HepG2 (cell line): ENCODE measurements around the gene MAP2K1. TPM values are rescaled to one million over a fixed set of nuclear protein-coding genes. Genes with fewer than 3 reads are reported as not detected.
A peak's percentile ranks its signal among the peaks of the same experiment; 100 is the strongest.

Source experiments
- ASH2L ChIP-seq: fragments of 300-600, 200-600 bp; sonication (generic); IDR thresholded peaks from 2 replicates; pipeline ENCODE4 v1.7.0; 2017; ENCODE audit warnings: low read depth, mild to moderate bottlenecking, moderate library complexity, mixed read lengths, low read length; ENCODE audit not compliant: insufficient read length
- EP300 ChIP-seq, 3 experiments: sonication (generic) in 1 of 3; formaldehyde crosslinking in 1 of 3; IDR thresholded peaks; 2 replicates each; pipeline versions ENCODE4 v1.5.1 to v1.6.1; 2011 to 2020; ENCODE audit warnings: low read depth in 2 of 3, low read length in 2 of 3, borderline replicate concordance in 1 of 3, improper control_type of control experiment in 1 of 3, mild to moderate bottlenecking in 1 of 3, missing genetic modification reagents in 1 of 3, moderate library complexity in 1 of 3
- ETV5 ChIP-seq: IDR thresholded peaks from 2 replicates; pipeline ENCODE4 v1.6.1; 2018; ENCODE audit warnings: missing biosample characterization, missing genetic modification reagents, inconsistent platforms, borderline replicate concordance
- ETV6 ChIP-seq: sonication (generic); formaldehyde crosslinking; conservative IDR thresholded peaks from 2 replicates; pipeline ENCODE4 v1.4.0; 2020; ENCODE audit warnings: missing genetic modification reagents
- HIC2 ChIP-seq: sonication (generic); formaldehyde crosslinking; IDR thresholded peaks from 2 replicates; pipeline ENCODE4 v1.9.0; 2022; ENCODE audit warnings: low read depth, missing genetic modification reagents
- HNRNPH1 ChIP-seq: fragments of 200-400 bp; formaldehyde crosslinking; optimal IDR thresholded peaks from 2 replicates; pipeline ENCODE3; 2017; ENCODE audit warnings: mild to moderate bottlenecking, low read depth, low read length
- JUND ChIP-seq: sonication (generic); formaldehyde crosslinking; IDR thresholded peaks from 2 replicates; pipeline ENCODE4 v1.8.0; 2022; ENCODE audit warnings: mild to moderate bottlenecking, missing genetic modification reagents
- KAT8 ChIP-seq: IDR thresholded peaks from 2 replicates; pipeline ENCODE4 v1.6.1; 2016; ENCODE audit warnings: missing genetic modification reagents, missing compliant biosample characterization
- PRDM15 ChIP-seq: sonication (generic); formaldehyde crosslinking; IDR thresholded peaks from 2 replicates; pipeline ENCODE4 v1.4.0; 2020; ENCODE audit warnings: missing genetic modification reagents
- SMAD3 ChIP-seq: sonication (generic); formaldehyde crosslinking; IDR thresholded peaks from 2 replicates; pipeline ENCODE4 v1.4.0; 2020; ENCODE audit warnings: missing genetic modification reagents
- SOX13 ChIP-seq, 3 experiments: fragments of 450-650 bp in 1 of 3; sonication (generic) in 1 of 3; formaldehyde crosslinking in 1 of 3; IDR thresholded peaks in 2 of 3; conservative IDR thresholded peaks in 1 of 3; 2 replicates each; pipeline versions ENCODE4 v1.5.0 to v1.6.1; 2016 to 2020; ENCODE audit warnings: antibody characterized with exemption in 1 of 3, mild to moderate bottlenecking in 1 of 3, missing compliant biosample characterization in 1 of 3, missing genetic modification reagents in 1 of 3, moderate library complexity in 1 of 3
- THAP9 ChIP-seq: sonication (generic); formaldehyde crosslinking; IDR thresholded peaks from 2 replicates; pipeline ENCODE4; 2020; ENCODE audit warnings: missing genetic modification reagents, mild to moderate bottlenecking, borderline replicate concordance
- ZC3H13 ChIP-seq: sonication (generic); formaldehyde crosslinking; IDR thresholded peaks from 2 replicates; pipeline ENCODE4 v1.8.1; 2023; ENCODE audit warnings: mild to moderate bottlenecking, missing genetic modification reagents, moderate library complexity
- ZNF331 ChIP-seq: sonication (generic); formaldehyde crosslinking; IDR thresholded peaks from 2 replicates; pipeline ENCODE4 v1.4.0; 2020; ENCODE audit warnings: missing genetic modification reagents
- ZSCAN25 ChIP-seq: sonication (generic); formaldehyde crosslinking; IDR thresholded peaks from 2 replicates; pipeline ENCODE4 v1.8.0; 2022; ENCODE audit warnings: mild to moderate bottlenecking, missing genetic modification reagents
- polyA plus RNA-seq, 8 experiments: library from polyadenylated mRNA; depleted of rRNA in 3 of 8; stranded (reverse) in 7 of 8; unstranded in 1 of 8; fragments of >200 nt; fragmentation: Illumina TruSeq in 4 of 8; extraction: Trizol in 4 of 8; gene quantifications; 2 replicates each; pipeline versions ENCODE4 v1.2.1 to v1.2.3, GENCODE V29; 2011 to 2016; ENCODE audit warnings: low read depth in 4 of 8, missing spikeins in 1 of 8, mixed read lengths in 1 of 8; ENCODE audit not compliant: insufficient read depth in 1 of 8
- total RNA-seq, 5 experiments: library from RNA; depleted of rRNA; stranded (reverse); fragments of >200 nt; fragmentation: Illumina TruSeq; extraction: Trizol; gene quantifications; 2 replicates each; pipeline ENCODE4 v1.2.3, GENCODE V29; 2016; ENCODE audit warnings: low read depth in 1 of 5

MAP2K1 gene
- total and polyA plus RNA-seq, 2 of the 13 experiments (the other 11 are each of a cell fraction or from before 2014, with no cell fraction given), result 24.1 to 49.2 TPM

- TF ChIP-seq SOX13 (IDR thresholded peaks at IDR 0.05) (no peak), SOX13 (CRISPR knock-in tag; conservative IDR thresholded peaks at IDR 0.05 in 1 of 2, IDR thresholded peaks at IDR 0.05 in 1 of 2) (peak; percentile 58 to 73; a peak in 2 of 4 replicates), ETV5 (CRISPR knock-in tag) (peak; percentile 89), ZC3H13 (CRISPR knock-in tag) (peak; percentile 98), KAT8 (CRISPR knock-in tag) (peak; percentile 98), ZNF331 (CRISPR knock-in tag) (peak; percentile 59; the same call in 1 of the 2 replicates), HNRNPH1 (peak; percentile 35), ETV6 (CRISPR knock-in tag) (peak; percentile 92), ASH2L (peak; percentile 82), EP300 (IDR thresholded peaks at IDR 0.05; ENCODE audit: low read depth in 2 of 2, low read length in 2 of 2) (no peak), EP300 (CRISPR knock-in tag; IDR thresholded peaks at IDR 0.05; ENCODE audit: borderline replicate concordance) (no peak), SMAD3 (peak; percentile 77; the same call in 1 of the 2 replicates), HIC2 (CRISPR knock-in tag) (peak; percentile 23; the same call in 1 of the 2 replicates), ZSCAN25 (CRISPR knock-in tag) (no peak), THAP9 (CRISPR knock-in tag) (peak; percentile 90), JUND (peak; percentile 73; the same call in 1 of the 2 replicates), PRDM15 (CRISPR knock-in tag) (no peak)
Observed at GRCh38 chr15:66497502-66498455, 111.1 kb downstream of the MAP2K1 start, which contains the start of gene SNAPC5 (continued).
